ENCODE measurements around the gene CABLES2.

- peak; percentile 59 to 75 (median 70) for TF ChIP-seq CTCF (IDR thresholded peaks at IDR 0.05)
- no peak for TF ChIP-seq EP300 (IDR thresholded peaks at IDR 0.05)
- peak; percentile 47 to 53 for TF ChIP-seq POLR2AphosphoS5 (IDR thresholded peaks at IDR 0.05)
Observed at GRCh38 chr20:62376112-62377063, 30.7 kb downstream of the CABLES2 start.
